Natural killer cell (primary cell): ENCODE results near the gene ATXN3. TPM values are rescaled to one million over a fixed set of nuclear protein-coding genes. Genes with fewer than 3 reads are reported as not detected.

Experiments
- ATAC-seq, 3 donors: fragments of 150-1000 bp in 2 of 3; fragments of 200-7000 bp in 1 of 3; cut with Tn5 transposase; 1 replicate in 1 of 3; 2 replicates in 2 of 3; pipeline ENCODE4 v1.10.0; 2021; ENCODE audit warnings: mild to moderate bottlenecking in 2 of 3, moderate library complexity in 2 of 3
- DNase-seq, 2 donors: peaks; one replicate each; pipeline versions ENCODE4 v3.0.0 to v3.0.0-alpha.2; 2013 to 2021; ENCODE audit warnings: mixed read lengths in 1 of 2
- H3K27ac ChIP-seq: one replicate; pipeline ENCODE4 v1.5.1; 2013; ENCODE audit warnings: mild to moderate bottlenecking, low read length
- H3K27me3 ChIP-seq: one replicate; pipeline ENCODE4 v1.6.1; 2013; ENCODE audit warnings: low read length; ENCODE audit not compliant: control insufficient read depth, insufficient read depth
- H3K36me3 ChIP-seq: one replicate; pipeline ENCODE4 v1.6.1; 2013; ENCODE audit warnings: low read length; ENCODE audit not compliant: control insufficient read depth, insufficient read depth
- H3K4me1 ChIP-seq: one replicate; pipeline ENCODE4 v1.6.1; 2013; ENCODE audit warnings: low read length; ENCODE audit not compliant: control insufficient read depth, insufficient read depth
- H3K4me3 ChIP-seq: one replicate; pipeline ENCODE4 v1.5.1; 2013; ENCODE audit warnings: low read length
- H3K9me3 ChIP-seq: one replicate; pipeline ENCODE4 v1.6.1; 2013; ENCODE audit warnings: low read length; ENCODE audit not compliant: control insufficient read depth, insufficient read depth
- H3K27ac Mint-ChIP-seq, 2 donors: one replicate each; pipeline ENCODE4 v1.8.0; 2022; ENCODE audit warnings: mild to moderate bottlenecking in 2 of 2, mixed read lengths in 2 of 2, moderate library complexity in 1 of 2
- H3K27me3 Mint-ChIP-seq, 2 donors: one replicate each; pipeline ENCODE4 v1.8.0; 2022; ENCODE audit warnings: low read depth in 2 of 2, mixed read lengths in 2 of 2
- H3K36me3 Mint-ChIP-seq: one replicate; pipeline ENCODE4 v1.8.0; 2022; ENCODE audit warnings: mixed read lengths
- H3K4me1 Mint-ChIP-seq, 2 donors: one replicate each; pipeline ENCODE4 v1.8.0; 2022; ENCODE audit warnings: mixed read lengths in 2 of 2
- H3K4me3 Mint-ChIP-seq: one replicate; pipeline ENCODE4 v1.8.0; 2022; ENCODE audit warnings: mild to moderate bottlenecking, moderate library complexity, mixed read lengths
- H3K9me3 Mint-ChIP-seq, 2 donors: one replicate each; pipeline ENCODE4 v1.8.0; 2022; ENCODE audit warnings: mixed read lengths in 2 of 2
- CTCF ChIP-seq: fragments of 200-600 bp; IDR thresholded peaks from one replicate; pipeline ENCODE4 v1.8.0; 2022; ENCODE audit warnings: antibody characterized with exemption
- WGBS: methylation state at CpG from one replicate; pipeline ENCODE4 v1.1.7; 2013; ENCODE audit warnings: missing lambda C conversion rate; ENCODE audit not compliant: insufficient coverage; 5-methylcytosine and 5-hydroxymethylcytosine counted together
- intact Hi-C: fragments of 100-400 bp; cut with micrococcal nuclease; formaldehyde crosslinking; loops from one replicate; pipeline ENCODE4 v1.14.2; 2022
- total RNA-seq, 4 donors: library from RNA; stranded (reverse); fragments of 120-200 nt in 1 of 4; gene quantifications; one replicate each; pipeline versions ENCODE4 v1.2.3 to v1.2.4, GENCODE V29; 2013 to 2022

ATXN3 gene
- total RNA-seq, 3 donors from 2014 or later (not counting 1 experiment from before 2014, with no cell fraction given) = 26.7 to 40.5 (median 30.7) TPM

GRCh38 chr14:92121670-92122350 lies 15.4 kb upstream of the ATXN3 start, which contains the start of the genes CPSF2 and NDUFB1:
Gene CPSF2 (plus strand): TSS chr14:92121969. CDS start chr14:92130985, 9,016 bp downstream.
Gene NDUFB1 (minus strand): TSS chr14:92121706. CDS start chr14:92117637, 4,069 bp downstream.
- Mint-ChIP-seq H3K9me3 (no peaks in the 10 kb centered on the region), H3K4me3 (peak within 1 kb of the TSS; percentile 100), H3K4me1 (peaks cover 31 to 40% of the 10 kb centered on the region in 2 donors), H3K36me3 (peaks cover under 1% of the 10 kb centered on the region), H3K27ac (peak within 1 kb of the TSS; percentile 97 to 99), H3K27me3 (no peaks in the 10 kb centered on the region)
- ATAC-seq (peak; percentile 84 to 93 (median 90)), DNase-seq (peak; percentile 84 to 90)
- H3K27ac ChIP-seq = peak within 1 kb of the TSS; percentile 94
- TF ChIP-seq CTCF = no peak
- no peaks in the 10 kb centered on the region for H3K27me3 ChIP-seq
- peak within 1 kb of the TSS; percentile 94 for H3K4me3 ChIP-seq
- intact Hi-C loops = loop anchor here (1.0 to 2.0 kb wide), 2 partner anchors 15 to 82 kb away; partner anchors contain the start of genes ATXN3 and TRIP11
- peaks cover 23% of the 10 kb centered on the region for H3K4me1 ChIP-seq
- under 1% methylated on average over 55 of the region's 55 CpGs for WGBS
- H3K36me3 ChIP-seq = peaks cover 11% of the 10 kb centered on the region
- H3K9me3 ChIP-seq = no peaks in the 10 kb centered on the region

- H3K27me3 ChIP-seq = no peaks in the 10 kb centered on the region
- Mint-ChIP-seq H3K4me1 (peaks cover 30 to 39% of the 10 kb centered on the region in 2 donors), H3K36me3 (no peaks in the 10 kb centered on the region), H3K27ac (peak overlapping the region; percentile 97 to 99), H3K27me3 (no peaks in the 10 kb centered on the region), H3K4me3 (peak overlapping the region; percentile 100), H3K9me3 (no peaks in the 10 kb centered on the region)
- intact Hi-C loops = loop anchor here (1.0 to 2.0 kb wide), 2 partner anchors 14 to 81 kb away; partner anchors contain the start of genes ATXN3 and TRIP11
- H3K4me1 ChIP-seq = peaks cover 23% of the 10 kb centered on the region
- no peak for TF ChIP-seq CTCF
- H3K4me3 ChIP-seq = peak overlapping the region; percentile 94
- DNase-seq (no peak), ATAC-seq (peak; percentile 17 to 35 (median 20))
- WGBS = under 1% methylated on average over 36 of the region's 36 CpGs
- peak overlapping the region; percentile 94 for H3K27ac ChIP-seq
- peaks cover 6% of the 10 kb centered on the region for H3K36me3 ChIP-seq
- no peaks in the 10 kb centered on the region for H3K9me3 ChIP-seq
These were observed 14.9 kb upstream of the ATXN3 start for GRCh38 chr14:92121207-92121669.

- Histone ChIP-seq H3K27me3 (no peaks in the 10 kb centered on the region), H3K9me3 (no peaks in the 10 kb centered on the region), H3K4me1 (peaks cover 17% of the 10 kb centered on the region), H3K36me3 (no peaks in the 10 kb centered on the region), H3K27ac (no peak overlapping the region), H3K4me3 (no peak overlapping the region)
- ATAC-seq = no peak
- intact Hi-C loops = loop anchor here (10.0 kb wide), 1 partner anchor 455 kb away; no protein-coding TSS in a partner anchor
- H3K27me3 Mint-ChIP-seq = no peaks in the 10 kb centered on the region
- no peak overlapping the region for H3K27ac Mint-ChIP-seq
- WGBS = 90% methylated on average over 5 of the region's 5 CpGs
- peaks cover 13 to 16% of the 10 kb centered on the region in 2 donors for H3K4me1 Mint-ChIP-seq
- TF ChIP-seq CTCF = no peak
- H3K36me3 Mint-ChIP-seq = no peaks in the 10 kb centered on the region
- H3K9me3 Mint-ChIP-seq = no peaks in the 10 kb centered on the region
- no peak for DNase-seq
- no peak overlapping the region for H3K4me3 Mint-ChIP-seq
These were observed 3.1 kb upstream of the ATXN3 start for GRCh38 chr14:92109490-92109889.
